SH-SY5Y (cell line): ENCODE results near the gene PIP5K1B.

Experiments used
- GATA2 ChIP-seq: IDR thresholded peaks from 2 replicates; pipeline ENCODE4 v1.6.1; 2011; ENCODE audit warnings: mild to moderate bottlenecking, low read depth, low read length
- GATA3 ChIP-seq: IDR thresholded peaks from 2 replicates; pipeline ENCODE4 v1.6.1; 2011; ENCODE audit warnings: low read depth, mild to moderate bottlenecking, low read length, moderate library complexity

PIP5K1B gene

GRCh38 chr9:68951879-68952659 lies 247.0 kb downstream of the PIP5K1B start:
- TF ChIP-seq GATA3: no peak
- no peak for TF ChIP-seq GATA2

- TF ChIP-seq GATA2: no peak
- TF ChIP-seq GATA3: no peak
These were observed 248.7 kb downstream of the PIP5K1B start for GRCh38 chr9:68953771-68954170.

DNA sequence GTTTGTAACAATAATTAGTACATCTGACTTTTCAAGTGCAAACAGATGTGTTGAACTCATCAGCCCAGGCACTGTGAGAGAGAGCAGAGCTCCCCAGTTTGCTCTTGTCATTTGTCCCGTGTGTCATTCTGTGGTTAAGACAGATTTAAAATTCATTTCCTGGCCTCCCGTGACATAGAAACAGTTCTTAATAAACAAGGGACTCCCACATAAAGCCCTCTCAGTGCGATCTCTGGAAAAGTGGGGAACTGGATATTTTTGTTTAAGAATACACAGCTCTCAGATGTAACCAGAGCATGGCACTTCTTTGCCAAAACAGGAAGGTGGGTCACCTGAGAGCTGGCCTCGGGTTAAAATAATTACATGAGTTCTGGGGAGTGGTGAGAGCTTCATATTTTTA lies 250.3 kb downstream of the PIP5K1B start:
- TF ChIP-seq GATA2 (no peak), GATA3 (no peak)

DNA sequence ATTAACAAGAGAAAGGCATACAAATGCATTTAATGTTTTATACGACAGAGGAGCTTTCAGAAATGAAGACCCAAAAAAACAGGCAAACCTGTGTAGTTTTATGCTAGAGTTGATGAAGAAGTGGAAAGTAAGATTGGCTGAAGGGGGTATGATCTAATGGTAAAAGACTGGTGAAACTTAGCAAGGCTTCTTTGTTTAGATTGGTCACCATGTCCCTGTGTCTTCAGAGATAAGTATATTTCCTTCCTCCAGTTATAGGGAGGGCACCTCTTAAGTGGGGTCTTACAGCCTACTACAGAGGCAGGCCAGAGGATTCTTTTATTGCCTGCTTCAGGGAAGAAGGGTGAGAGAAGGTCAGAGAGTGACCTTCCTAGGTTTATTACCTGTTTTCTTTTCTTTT lies 252.4 kb downstream of the PIP5K1B start:
- no peak for TF ChIP-seq GATA3

- TF ChIP-seq GATA3 (no peak), GATA2 (no peak)
These were observed 256.5 kb downstream of the PIP5K1B start for GRCh38 chr9:68961587-68961986.

DNA sequence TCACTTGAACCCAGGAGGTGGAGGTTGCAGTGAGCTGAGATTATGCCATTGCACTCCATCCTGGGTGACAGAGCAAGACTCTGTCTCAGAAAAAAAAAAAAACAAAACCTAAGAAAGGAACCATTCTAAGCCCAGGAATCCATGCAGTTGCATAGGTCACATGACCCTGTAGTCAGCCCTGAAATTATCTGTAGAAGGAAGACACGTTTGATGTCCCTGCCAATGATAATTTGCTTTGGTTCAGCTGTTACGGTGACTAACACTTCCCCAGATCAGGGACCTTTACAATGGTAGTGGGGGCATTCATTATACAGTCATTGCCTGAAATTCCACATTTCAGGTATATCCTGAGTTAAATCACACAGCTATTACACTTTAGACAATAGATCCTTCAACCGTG lies 258.4 kb downstream of the PIP5K1B start:
- no peak for TF ChIP-seq GATA3
- TF ChIP-seq GATA2: no peak

DNA sequence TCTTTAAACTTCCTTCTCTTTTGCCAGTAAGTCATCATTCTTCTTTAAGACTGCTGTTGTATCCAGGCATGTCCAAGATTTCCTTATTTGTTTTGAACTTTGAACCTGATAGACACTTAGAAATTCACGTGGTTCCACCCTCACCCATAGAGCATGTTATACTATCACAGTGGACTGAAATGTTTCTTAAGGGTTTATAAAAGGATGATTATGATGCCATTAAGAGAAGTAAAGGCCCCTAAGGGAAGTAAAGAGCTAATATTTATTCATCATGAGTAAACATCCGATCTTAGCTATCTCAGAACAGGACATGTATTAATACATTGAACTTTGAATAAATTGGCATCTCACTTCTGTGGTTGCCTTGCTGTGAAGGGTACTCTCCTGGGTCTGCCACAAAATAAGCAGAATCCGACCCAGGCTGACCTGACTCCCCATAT lies 259.1 kb downstream of the PIP5K1B start:
- TF ChIP-seq GATA3 (no peak), GATA2 (no peak)

- TF ChIP-seq GATA3: no peak
- no peak for TF ChIP-seq GATA2
These were observed 259.7 kb downstream of the PIP5K1B start for GRCh38 chr9:68964765-68965164.

GRCh38 chr9:68966496-68966944 lies 261.5 kb downstream of the PIP5K1B start:
- no peak for TF ChIP-seq GATA3
- no peak for TF ChIP-seq GATA2

- no peak for TF ChIP-seq GATA2
- TF ChIP-seq GATA3: no peak
These were observed 262.8 kb downstream of the PIP5K1B start for GRCh38 chr9:68967800-68968199.

DNA sequence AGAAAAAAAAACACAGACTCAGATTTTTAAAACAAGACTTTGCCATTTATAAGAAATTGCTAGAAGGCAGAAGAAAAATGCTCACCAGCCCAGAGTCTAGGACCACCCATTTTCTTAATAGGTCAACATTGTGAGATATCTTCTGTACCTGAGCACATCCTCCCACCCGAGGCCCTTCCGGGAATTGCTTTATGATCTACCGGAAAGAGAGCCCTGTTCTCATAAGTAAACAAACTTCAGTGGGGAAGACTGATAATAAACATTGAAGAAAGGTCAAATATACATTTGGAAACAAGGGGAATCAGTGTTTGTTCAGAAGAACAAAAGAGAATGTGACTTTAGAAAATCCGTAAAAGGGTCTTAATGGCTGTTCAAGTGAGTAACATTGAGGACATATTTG lies 264.5 kb downstream of the PIP5K1B start:
- TF ChIP-seq GATA3 (no peak), GATA2 (no peak)

- TF ChIP-seq GATA3 (no peak), GATA2 (no peak)
These were observed 265.1 kb downstream of the PIP5K1B start for GRCh38 chr9:68970151-68970550.

GRCh38 chr9:68973619-68974018 lies 268.6 kb downstream of the PIP5K1B start:
- no peak for TF ChIP-seq GATA2
- TF ChIP-seq GATA3: no peak

- TF ChIP-seq GATA2: no peak
- TF ChIP-seq GATA3: no peak
These were observed 269.4 kb downstream of the PIP5K1B start for GRCh38 chr9:68974431-68974830.

GRCh38 chr9:68974901-68975300 lies 269.9 kb downstream of the PIP5K1B start:
- TF ChIP-seq GATA2: no peak
- no peak for TF ChIP-seq GATA3
